Measurements from ENCODE around the gene ANO5. TPM values are rescaled to one million over a fixed set of nuclear protein-coding genes. Genes with fewer than 3 reads are reported as not detected.

ANO5 gene, protein sequence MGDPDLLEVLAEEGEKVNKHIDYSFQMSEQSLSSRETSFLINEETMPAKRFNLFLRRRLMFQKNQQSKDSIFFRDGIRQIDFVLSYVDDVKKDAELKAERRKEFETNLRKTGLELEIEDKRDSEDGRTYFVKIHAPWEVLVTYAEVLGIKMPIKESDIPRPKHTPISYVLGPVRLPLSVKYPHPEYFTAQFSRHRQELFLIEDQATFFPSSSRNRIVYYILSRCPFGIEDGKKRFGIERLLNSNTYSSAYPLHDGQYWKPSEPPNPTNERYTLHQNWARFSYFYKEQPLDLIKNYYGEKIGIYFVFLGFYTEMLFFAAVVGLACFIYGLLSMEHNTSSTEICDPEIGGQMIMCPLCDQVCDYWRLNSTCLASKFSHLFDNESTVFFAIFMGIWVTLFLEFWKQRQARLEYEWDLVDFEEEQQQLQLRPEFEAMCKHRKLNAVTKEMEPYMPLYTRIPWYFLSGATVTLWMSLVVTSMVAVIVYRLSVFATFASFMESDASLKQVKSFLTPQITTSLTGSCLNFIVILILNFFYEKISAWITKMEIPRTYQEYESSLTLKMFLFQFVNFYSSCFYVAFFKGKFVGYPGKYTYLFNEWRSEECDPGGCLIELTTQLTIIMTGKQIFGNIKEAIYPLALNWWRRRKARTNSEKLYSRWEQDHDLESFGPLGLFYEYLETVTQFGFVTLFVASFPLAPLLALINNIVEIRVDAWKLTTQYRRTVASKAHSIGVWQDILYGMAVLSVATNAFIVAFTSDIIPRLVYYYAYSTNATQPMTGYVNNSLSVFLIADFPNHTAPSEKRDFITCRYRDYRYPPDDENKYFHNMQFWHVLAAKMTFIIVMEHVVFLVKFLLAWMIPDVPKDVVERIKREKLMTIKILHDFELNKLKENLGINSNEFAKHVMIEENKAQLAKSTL
- not detected in 2 replicates for total RNA-seq (2014; rRNA removed; shearing (Covaris generic); ENCODE audit: low replicate concordance)

DNA sequence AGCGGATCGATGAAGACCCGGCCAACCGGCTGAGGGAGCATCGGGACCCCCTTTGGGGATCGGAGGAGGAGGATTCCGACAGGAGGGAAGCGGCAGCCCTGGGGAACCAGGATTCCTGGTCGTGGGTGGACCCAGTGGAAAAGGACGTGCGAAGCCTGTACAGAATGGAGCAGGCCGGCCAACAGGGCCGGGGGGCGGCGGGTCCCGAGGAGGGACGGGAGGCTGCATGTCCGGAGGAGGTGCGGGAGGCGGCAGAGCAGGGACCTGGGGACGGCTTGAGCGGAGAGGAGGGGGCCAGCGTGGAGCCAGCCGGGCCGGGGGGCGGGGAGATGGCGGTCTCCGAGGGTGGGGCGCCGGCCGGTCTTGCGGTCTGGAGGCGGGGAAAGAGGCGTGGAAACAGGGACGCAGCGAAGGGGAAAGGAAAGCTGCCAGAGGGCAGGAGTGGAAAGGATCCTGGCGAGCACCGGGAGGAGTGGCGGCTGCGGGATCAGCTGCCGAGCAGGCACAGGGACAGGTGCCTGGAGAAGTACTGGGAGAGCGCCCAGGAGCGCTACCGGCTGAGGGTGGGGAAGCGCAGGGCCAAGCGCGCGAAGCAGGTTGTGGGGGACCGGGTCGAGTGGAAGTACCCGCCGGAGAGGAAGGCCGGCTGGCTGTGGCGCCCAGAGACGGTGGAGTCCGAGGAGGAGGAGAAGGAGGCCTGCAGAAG, at the start of gene ANO5:
ANO5 (plus strand) TSS at position 444 of the 706 bp plus-strand sequence. CDS start 408 bp downstream, outside the sequence.
- H3K4me3 ChIP-seq = peak within 1 kb of the TSS; percentile 20; the same call in 1 of the 2 replicates
- no peaks in the 10 kb centered on the region for H3K36me3 ChIP-seq
- no peaks in the 10 kb centered on the region for H3K9me3 ChIP-seq
- peak; percentile 4 for DNase-seq
- H3K27me3 ChIP-seq = 0 out of 2 replicates have a peak, but pooled peaks cover 2% of the 10 kb centered on the region

DNA sequence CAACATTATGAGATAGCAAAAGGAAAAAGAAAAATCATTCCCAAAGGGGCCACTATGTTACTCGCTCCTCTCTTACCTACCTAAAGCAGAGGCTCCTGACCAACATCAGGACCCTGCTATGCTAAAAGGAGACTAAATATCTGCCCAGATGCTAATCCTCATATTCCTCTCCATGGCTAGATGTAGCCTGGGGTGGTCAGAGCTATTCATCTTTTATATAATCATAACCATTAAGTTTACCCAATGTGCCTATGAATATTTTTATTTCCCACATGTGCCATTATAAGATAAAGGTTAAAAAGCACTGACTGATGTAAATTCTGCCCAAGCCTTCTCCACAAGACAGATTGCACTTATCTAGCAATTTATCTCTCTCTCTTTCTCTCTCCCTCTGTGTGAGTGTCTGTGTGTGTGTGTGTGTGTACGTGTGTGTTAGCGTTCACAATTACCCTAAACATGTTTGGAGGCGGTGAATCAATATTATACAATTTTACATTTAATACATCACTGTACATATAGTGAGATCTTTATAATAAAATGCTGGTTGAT, 41.2 kb upstream of the ANO5 start:
- no peaks in the 10 kb centered on the region for H3K9me3 ChIP-seq
- DNase-seq = no peak
- no peaks in the 10 kb centered on the region for H3K27me3 ChIP-seq
- H3K36me3 ChIP-seq = no peaks in the 10 kb centered on the region
- H3K4me3 ChIP-seq = no peak overlapping the region

GRCh38 chr11:22157531-22157930, 35.4 kb upstream of the ANO5 start:
- no peak for DNase-seq
- Histone ChIP-seq H3K9me3 (no peaks in the 10 kb centered on the region), H3K36me3 (no peaks in the 10 kb centered on the region), H3K27me3 (no peaks in the 10 kb centered on the region), H3K4me3 (no peak overlapping the region)

DNA sequence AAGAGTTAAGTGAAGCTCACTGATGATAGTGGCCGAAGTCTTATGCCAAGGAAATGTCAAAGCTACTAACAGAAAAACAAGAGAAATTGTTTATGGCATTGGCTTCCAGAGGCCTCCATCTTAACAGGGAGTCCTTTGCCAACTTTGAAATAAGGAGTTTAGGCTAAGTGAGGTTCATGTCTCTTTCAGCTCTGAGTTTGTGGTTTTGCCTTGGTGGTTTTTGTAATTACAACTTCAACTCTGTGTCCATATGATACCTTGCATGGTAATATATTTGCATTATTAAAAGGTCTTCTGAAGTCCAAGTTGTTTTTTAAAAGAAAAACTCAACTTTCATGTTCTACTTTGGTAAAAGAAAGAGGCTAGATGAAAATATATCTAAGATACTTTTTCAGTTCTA, 31.4 kb upstream of the ANO5 start:
- H3K4me3 ChIP-seq = no peak overlapping the region
- H3K9me3 ChIP-seq = no peaks in the 10 kb centered on the region
- no peak for DNase-seq
- no peaks in the 10 kb centered on the region for H3K36me3 ChIP-seq
- H3K27me3 ChIP-seq = no peaks in the 10 kb centered on the region

- Histone ChIP-seq H3K27me3 (no peaks in the 10 kb centered on the region), H3K9me3 (no peaks in the 10 kb centered on the region), H3K4me3 (no peak overlapping the region), H3K36me3 (no peaks in the 10 kb centered on the region)
- no peak for DNase-seq
These were observed 30.1 kb upstream of the ANO5 start for GRCh38 chr11:22162756-22163155.

- no peak overlapping the region for H3K4me3 ChIP-seq
- DNase-seq = no peak
- H3K36me3 ChIP-seq = no peaks in the 10 kb centered on the region
- no peaks in the 10 kb centered on the region for H3K27me3 ChIP-seq
- no peaks in the 10 kb centered on the region for H3K9me3 ChIP-seq
These were observed 29.5 kb upstream of the ANO5 start for GRCh38 chr11:22163394-22163797.

- Histone ChIP-seq H3K4me3 (no peak overlapping the region), H3K27me3 (no peaks in the 10 kb centered on the region), H3K36me3 (no peaks in the 10 kb centered on the region), H3K9me3 (no peaks in the 10 kb centered on the region)
- DNase-seq = no peak
These were observed 27.8 kb upstream of the ANO5 start for GRCh38 chr11:22165087-22165486.

DNA sequence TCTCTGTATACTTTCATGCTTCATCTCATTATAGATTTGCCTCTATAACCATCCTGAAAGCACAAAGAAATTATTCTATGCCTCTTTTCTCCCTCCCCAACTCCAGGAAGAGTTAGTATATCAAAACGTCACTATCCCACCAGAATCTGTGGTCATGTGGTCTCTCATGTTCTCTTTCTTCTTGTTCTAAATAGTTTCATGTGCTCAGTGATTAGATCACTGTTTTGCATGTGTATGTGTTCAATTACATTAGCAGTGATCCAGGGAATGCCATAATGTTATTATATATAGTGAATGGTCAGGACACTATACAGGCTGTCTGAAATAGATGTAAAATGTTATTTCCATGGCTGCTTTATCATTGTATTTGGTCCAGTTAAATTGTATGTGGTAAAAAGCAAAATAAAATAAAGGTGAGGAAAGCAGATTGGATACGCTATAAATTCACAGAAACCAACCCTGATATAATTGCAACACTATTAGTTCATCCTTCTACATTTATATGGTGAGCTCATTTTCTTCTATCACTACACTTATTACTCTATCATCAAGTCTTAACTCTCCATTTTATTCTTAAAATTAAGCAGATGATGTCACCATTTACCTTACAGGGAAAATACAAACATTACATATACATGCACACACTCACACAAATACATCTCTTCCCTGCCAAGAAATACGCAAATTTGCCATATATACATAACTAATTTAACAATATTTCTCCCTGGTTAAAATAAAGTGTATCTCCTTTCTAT, 26.9 kb upstream of the ANO5 start:
- DNase-seq = no peak

GRCh38 chr11:22169833-22170232, 23.1 kb upstream of the ANO5 start:
- Histone ChIP-seq H3K27me3 (no peaks in the 10 kb centered on the region), H3K4me3 (no peak overlapping the region), H3K36me3 (no peaks in the 10 kb centered on the region), H3K9me3 (no peaks in the 10 kb centered on the region)
- no peak for DNase-seq

More for the DNA sequence above, 26.9 kb upstream of the ANO5 start:
- Histone ChIP-seq H3K27me3 (no peaks in the 10 kb centered on the region), H3K4me3 (no peak overlapping the region), H3K9me3 (no peaks in the 10 kb centered on the region), H3K36me3 (no peaks in the 10 kb centered on the region)

DNA sequence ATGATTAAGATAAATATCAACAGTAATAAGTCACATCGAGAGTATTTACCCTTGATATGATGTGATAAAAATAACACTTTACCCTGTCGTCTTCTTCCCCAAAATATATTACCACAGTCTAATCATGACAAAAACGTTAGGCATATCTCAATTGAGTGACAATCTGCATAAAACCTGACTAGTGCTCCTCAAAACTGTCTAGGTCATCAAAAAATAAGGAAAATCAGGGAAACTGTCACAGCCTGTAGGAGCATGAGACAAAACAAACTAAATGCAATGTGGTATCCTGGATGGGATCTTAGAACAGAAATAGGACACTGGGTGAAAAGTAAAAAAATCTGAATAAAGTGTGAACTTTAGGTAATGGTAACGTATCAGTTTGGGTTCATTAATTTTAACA, 19.4 kb upstream of the ANO5 start:
- Histone ChIP-seq H3K9me3 (no peaks in the 10 kb centered on the region), H3K4me3 (no peak overlapping the region), H3K27me3 (no peaks in the 10 kb centered on the region), H3K36me3 (no peaks in the 10 kb centered on the region)
- no peak for DNase-seq

DNA sequence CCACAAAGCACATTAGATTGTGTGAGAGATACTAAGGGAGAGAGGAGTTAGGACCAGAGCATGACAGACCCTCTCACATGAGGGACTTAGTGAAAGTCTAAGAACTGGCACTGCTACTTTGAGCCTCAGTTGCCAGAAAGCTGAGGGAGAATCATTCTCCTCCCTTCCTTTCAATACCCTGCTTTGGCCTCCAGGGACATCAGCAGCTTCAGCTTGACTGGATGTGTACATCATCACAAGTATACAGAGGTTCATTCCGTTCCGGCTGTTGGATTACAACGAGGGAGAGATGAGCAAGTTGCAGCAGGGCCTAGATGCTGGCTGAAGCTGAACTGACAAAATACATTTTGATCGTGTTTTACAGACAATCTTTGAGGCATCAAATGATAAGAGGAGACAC, 15.7 kb upstream of the ANO5 start:
- no peaks in the 10 kb centered on the region for H3K9me3 ChIP-seq
- H3K4me3 ChIP-seq = no peak overlapping the region
- no peak for DNase-seq
- no peaks in the 10 kb centered on the region for H3K27me3 ChIP-seq
- no peaks in the 10 kb centered on the region for H3K36me3 ChIP-seq

DNA sequence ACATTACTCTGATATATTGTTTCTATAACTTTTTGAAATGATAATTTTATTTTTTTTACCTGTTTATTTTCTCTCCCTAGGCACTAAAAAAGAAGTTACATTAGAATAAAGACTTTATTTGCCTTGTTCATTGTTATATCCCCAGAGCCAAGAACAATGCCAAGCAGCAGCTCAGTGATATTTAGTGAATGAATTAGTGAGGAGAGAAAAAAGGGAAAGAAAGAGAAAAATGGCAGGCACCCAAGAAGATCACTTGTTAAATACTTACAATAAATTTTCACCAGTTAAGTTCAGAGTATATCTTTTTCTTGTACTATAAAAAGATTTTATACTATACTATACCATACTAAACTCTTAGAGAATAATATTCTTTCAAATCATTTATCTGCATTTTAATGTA, 13.3 kb upstream of the ANO5 start:
- no peak for DNase-seq
- Histone ChIP-seq H3K36me3 (no peaks in the 10 kb centered on the region), H3K4me3 (no peak overlapping the region), H3K9me3 (no peaks in the 10 kb centered on the region), H3K27me3 (no peaks in the 10 kb centered on the region)

- H3K36me3 ChIP-seq = no peaks in the 10 kb centered on the region
- H3K4me3 ChIP-seq = no peak overlapping the region
- no peak for DNase-seq
- H3K27me3 ChIP-seq = no peaks in the 10 kb centered on the region
- no peaks in the 10 kb centered on the region for H3K9me3 ChIP-seq
These were observed 12.8 kb upstream of the ANO5 start for GRCh38 chr11:22180131-22180530.

DNA sequence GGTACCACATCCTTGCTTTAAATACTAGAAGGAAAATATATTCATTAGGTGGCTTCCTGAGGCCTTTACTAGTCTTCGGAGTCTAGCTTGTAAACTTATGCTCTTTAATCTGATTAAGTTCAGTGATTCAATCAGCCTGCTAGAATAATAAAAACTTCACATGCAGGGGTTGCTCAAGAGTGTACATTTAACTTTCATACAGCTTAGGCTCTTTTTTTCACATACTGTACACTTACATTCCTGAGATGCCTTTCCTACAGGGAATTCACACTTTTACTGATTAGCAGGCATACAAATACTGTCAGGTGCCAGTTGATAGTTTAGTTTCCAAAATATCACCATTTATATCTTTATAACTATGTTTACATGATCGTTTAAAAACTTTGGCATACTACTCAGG, 3.2 kb upstream of the ANO5 start:
- DNase-seq = no peak
- H3K4me3 ChIP-seq = no peak overlapping the region
- no peaks in the 10 kb centered on the region for H3K36me3 ChIP-seq
- H3K9me3 ChIP-seq = no peaks in the 10 kb centered on the region
- 0 out of 2 replicates have a peak, but pooled peaks cover 2% of the 10 kb centered on the region for H3K27me3 ChIP-seq

DNA sequence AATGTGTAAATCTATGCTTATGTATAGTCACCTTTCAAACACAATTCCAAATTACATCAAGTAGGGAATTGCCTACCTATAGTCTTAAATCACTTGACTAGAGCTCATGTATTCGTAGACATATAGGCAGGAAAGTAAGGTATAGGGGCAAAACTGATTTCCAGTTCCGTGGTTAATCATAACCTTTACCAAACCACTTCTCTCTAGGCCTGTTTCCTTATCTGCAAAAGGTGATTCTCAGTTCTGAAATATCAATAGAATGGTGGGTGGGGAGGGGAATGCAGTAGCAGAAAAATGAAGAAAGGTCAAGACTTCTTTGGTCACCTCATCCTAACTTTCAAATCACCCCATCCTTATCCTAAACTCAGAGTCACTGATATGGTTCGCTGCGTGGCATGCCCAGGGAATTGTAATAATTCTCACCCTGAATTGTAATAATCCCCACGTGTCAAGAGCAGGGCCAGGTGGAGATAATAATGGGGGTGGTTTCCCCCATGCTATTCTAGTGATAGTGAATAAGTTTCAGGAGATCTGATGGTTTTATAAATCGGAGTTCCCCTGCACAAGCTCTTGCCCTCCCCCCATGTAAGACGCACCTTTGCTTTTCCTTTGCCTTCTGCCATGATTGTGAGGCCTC, 1.9 kb upstream of the ANO5 start:
- no peak for DNase-seq
- no peaks in the 10 kb centered on the region for H3K9me3 ChIP-seq
- H3K4me3 ChIP-seq = no peak overlapping the region
- H3K27me3 ChIP-seq = 0 out of 2 replicates have a peak, but pooled peaks cover 2% of the 10 kb centered on the region
- H3K36me3 ChIP-seq = no peaks in the 10 kb centered on the region
